Spleen (tissue), 7 donors: Measurements from ENCODE around the gene SNX33.

Source experiments
- POLR2A ChIP-seq, 3 donors: fragments of 450-650 bp; IDR thresholded peaks; one replicate each; pipeline ENCODE4 v1.5.1; 2017; ENCODE audit warnings: antibody characterized with exemption in 3 of 3, mild to moderate bottlenecking in 1 of 3
- POLR2AphosphoS5 ChIP-seq, 3 donors: sonication (generic); formaldehyde crosslinking; IDR thresholded peaks; one replicate each; pipeline ENCODE4 v1.5.1; 2017; ENCODE audit warnings: antibody characterized with exemption in 3 of 3
- TF ChIP-seq, protein P1 (sequence below), 11 experiments: fragments of 200-600 bp in 7 of 11; fragments of 450-650 bp in 4 of 11; sonication (generic) in 4 of 11; IDR thresholded peaks in 8 of 11; conservative IDR thresholded peaks in 3 of 11; 1 replicate in 7 of 11; 2 replicates in 4 of 11; pipeline versions ENCODE4 v1.4.0 to v1.8.0; 2016 to 2021; ENCODE audit warnings: antibody characterized with exemption in 11 of 11, inconsistent platforms in 4 of 11, mild to moderate bottlenecking in 1 of 11
- donor health status: DM: no; HTN: no; CAD: no; lungs with moderate emphysema.
- donor health status: DM: no; HTN: no; CAD: no.
- donor health status: DM: no; HTN: no; CAD: no.

DNA sequence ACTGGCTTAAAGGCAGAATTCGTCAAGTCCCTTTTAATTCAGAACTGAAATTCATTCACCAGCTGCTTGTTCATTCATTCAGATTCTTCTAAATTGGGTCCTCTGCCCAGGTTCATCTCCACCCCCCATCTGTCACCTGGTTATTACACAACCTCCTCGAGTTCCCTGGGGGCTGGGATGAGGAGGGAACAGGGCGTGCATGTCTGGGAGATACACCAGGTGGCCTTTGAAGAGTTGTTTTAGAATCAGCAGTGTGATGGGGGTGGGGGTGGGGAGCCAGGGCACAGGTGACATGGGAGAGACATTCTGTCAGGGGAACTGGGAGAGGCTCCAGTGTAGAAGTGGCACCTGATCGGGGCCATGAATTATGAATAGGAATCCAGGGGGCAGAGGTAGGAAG is 8.2 kb downstream of the SNX33 start:
- no peak for TF ChIP-seq POLR2A (IDR thresholded peaks at IDR 0.05)
- TF ChIP-seq POLR2AphosphoS5 (IDR thresholded peaks at IDR 0.05) = no peak
- TF ChIP-seq, protein P1, sequence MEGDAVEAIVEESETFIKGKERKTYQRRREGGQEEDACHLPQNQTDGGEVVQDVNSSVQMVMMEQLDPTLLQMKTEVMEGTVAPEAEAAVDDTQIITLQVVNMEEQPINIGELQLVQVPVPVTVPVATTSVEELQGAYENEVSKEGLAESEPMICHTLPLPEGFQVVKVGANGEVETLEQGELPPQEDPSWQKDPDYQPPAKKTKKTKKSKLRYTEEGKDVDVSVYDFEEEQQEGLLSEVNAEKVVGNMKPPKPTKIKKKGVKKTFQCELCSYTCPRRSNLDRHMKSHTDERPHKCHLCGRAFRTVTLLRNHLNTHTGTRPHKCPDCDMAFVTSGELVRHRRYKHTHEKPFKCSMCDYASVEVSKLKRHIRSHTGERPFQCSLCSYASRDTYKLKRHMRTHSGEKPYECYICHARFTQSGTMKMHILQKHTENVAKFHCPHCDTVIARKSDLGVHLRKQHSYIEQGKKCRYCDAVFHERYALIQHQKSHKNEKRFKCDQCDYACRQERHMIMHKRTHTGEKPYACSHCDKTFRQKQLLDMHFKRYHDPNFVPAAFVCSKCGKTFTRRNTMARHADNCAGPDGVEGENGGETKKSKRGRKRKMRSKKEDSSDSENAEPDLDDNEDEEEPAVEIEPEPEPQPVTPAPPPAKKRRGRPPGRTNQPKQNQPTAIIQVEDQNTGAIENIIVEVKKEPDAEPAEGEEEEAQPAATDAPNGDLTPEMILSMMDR (IDR thresholded peaks at IDR 0.05 in 8 of 11, conservative IDR thresholded peaks at IDR 0.05 in 3 of 11) = no peak
